Measurements from ENCODE around the gene WASHC2C.
"Not testable (repeated sequence)": the region's sequence is repeated elsewhere in the genome, so short reads cannot be mapped to it uniquely, and the experiment has no call there.

Gene WASHC2C, protein sequence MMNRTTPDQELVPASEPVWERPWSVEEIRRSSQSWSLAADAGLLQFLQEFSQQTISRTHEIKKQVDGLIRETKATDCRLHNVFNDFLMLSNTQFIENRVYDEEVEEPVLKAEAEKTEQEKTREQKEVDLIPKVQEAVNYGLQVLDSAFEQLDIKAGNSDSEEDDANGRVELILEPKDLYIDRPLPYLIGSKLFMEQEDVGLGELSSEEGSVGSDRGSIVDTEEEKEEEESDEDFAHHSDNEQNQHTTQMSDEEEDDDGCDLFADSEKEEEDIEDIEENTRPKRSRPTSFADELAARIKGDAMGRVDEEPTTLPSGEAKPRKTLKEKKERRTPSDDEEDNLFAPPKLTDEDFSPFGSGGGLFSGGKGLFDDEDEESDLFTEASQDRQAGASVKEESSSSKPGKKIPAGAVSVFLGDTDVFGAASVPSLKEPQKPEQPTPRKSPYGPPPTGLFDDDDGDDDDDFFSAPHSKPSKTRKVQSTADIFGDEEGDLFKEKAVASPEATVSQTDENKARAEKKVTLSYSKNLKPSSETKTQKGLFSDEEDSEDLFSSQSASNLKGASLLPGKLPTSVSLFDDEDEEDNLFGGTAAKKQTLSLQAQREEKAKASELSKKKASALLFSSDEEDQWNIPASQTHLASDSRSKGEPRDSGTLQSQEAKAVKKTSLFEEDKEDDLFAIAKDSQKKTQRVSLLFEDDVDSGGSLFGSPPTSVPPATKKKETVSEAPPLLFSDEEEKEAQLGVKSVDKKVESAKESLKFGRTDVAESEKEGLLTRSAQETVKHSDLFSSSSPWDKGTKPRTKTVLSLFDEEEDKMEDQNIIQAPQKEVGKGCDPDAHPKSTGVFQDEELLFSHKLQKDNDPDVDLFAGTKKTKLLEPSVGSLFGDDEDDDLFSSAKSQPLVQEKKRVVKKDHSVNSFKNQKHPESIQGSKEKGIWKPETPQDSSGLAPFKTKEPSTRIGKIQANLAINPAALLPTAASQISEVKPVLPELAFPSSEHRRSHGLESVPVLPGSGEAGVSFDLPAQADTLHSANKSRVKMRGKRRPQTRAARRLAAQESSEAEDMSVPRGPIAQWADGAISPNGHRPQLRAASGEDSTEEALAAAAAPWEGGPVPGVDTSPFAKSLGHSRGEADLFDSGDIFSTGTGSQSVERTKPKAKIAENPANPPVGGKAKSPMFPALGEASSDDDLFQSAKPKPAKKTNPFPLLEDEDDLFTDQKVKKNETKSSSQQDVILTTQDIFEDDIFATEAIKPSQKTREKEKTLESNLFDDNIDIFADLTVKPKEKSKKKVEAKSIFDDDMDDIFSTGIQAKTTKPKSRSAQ (N-terminal part only)

DNA sequence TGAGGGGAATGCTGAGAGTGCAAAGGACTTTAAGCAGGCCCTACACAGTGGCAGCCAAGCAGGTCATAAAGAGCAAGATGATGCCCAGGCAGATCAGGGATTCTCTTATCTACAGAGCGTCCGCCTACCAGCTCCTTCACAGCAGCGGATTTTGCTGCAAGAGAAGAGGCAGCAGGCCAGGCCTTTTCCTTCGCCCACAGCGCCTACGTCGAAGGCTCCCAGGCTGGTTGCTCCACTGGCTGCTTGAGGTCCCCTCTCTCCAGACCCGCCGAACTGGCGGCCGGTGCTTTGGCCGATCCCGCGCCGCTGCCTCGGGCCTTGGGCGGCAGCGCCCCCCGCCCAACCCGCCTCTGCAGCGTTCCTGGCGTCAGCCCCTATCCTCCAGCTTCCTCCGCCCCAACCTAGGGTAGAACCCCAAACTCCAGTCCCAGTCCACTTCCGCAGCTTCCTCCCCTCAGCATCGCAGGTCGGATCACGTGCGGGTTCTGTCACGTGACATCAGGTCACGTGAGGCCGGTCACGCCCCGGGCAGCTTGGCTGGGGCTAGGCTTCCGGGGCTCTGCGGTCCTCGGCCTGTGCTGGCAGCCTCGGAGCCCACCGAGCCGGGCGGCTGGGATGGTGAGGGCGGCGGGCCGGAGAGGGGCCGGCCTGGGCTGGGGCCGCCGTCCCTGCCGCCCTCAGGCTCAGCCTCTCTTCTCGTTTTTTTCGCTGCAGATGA, at the start of gene WASHC2C:
Gene WASHC2C, plus strand, starts transcription at position 564 of the 718 bp plus-strand sequence. Its CDS starts 52 bp downstream, at position 616.
- peak; percentile 84 for DNase-seq

DNA sequence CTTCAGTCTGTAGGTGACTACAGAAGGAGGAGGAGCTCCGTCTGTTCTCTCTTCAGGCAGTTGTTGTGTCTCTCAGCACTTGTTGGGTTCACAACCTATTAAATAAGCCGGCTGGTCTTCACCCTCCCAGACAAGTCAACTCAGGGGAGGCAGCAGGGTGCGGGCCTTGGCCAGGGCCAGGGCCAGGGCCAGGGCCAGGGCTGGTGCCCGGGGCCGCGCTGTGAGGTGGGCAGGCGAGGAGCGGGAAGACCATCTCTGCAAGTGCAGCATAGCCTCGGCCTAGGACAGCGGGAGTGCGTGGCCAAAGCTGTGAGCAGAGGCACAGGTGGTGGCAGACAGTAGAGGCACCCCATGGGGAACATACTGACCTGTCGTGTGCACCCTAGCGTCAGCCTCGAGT, 48.6 kb upstream of the WASHC2C start:
- not testable (repeated sequence) for DNase-seq

DNA sequence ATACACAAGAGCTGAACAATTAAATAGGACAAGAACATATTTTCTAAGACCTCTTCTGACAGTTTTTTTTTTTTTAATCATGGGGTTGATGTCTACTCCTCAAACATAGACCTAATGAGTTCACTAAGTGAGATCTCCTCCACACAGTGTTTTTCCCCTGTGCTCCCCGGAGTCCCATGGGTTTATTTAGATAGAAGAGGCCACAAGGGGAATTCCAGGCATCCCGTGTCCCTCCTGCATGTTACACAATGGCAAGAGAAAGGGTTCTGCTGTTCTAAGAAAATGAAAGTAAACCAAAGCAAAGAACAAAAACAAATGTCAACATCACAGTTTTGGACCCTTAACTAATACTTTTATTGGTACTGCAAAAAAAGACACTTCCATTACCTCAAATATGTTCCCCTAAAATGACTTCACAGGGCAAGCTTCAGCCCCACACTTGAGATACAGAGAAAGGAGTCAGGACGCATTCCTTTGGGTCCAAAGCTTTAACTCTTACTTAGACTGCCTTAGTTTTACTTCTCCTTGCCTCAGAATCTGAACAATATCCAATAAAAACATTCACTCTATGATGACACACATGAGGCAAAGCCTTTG, 16.8 kb upstream of the WASHC2C start:
- DNase-seq, result not testable (repeated sequence)

DNA sequence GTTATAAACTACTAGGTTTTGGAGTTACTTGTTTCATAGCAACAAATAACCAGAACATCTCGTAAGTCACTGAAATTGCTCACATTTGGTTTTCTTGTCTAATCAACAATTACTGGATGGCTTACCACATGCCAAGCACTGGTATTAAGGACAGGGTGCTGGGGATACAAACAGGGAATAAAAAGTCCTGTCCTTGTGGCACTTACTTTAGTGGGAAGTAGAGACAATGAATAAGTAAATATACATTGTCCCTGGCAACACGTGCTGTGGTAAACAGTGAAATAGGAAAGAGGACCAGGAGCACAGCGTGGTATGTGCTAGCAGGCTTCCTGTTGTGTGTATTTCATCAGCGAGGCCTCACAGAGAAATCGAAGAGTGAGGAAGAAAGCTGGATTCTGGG, 15.8 kb upstream of the WASHC2C start:
- not testable (repeated sequence) for DNase-seq

DNA sequence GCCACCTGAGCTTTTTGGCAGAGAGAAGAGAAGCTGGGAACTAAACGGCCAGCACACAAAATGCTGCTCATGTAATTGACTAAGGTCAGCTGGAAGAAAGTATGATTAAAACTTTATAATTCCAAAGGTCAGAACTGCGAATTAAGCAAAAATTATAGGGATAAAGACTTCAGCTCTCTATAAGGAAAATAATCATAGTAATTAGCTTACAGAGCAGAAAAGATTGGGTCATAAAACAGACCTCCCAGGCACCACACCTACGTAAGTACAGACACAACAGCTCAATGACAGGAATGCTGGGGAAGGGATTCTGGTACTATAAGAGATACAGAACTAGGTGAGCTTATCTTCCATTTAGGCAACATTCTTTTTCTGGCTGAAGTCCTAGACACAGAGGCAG, 10.0 kb upstream of the WASHC2C start:
- not testable (repeated sequence) for DNase-seq

DNA sequence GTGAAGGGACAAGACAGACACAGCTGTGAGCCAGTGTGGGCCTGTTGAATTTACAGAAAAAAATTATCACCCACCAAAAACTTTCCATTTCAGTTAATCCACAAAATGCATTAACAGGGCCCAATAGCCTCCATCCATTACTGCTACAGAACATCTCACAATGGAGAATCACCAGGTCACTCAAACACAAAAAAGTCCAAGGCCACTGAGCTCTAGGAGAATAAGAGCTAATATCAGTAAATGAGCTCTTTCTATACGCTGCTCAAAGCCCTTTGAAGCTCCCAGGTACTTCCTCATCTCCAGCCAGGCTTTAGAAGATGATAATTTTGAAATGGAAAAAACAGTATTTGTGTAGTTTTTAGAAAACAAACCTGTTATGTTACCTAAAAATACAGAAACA, 9.4 kb upstream of the WASHC2C start:
- not testable (repeated sequence) for DNase-seq

DNA sequence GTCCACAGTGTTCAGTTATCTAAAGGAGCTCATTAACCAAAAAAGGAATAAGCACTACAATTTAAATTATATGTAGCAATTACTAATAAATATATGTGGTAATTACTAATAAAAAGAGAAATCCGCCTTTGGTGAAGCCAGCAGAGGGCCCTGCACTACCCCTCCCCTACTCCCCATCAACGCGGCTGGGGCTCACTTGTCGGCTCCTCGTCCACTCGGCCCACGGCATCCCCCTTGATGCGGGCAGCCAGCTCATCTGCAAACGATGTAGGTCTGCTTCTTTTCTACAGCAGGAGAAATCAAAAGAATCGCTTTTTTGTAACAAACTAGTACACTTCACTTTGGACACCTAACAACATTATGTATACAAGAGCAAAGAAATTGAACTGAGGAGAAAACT, 5.6 kb upstream of the WASHC2C start:
- DNase-seq, result not testable (repeated sequence)

DNA sequence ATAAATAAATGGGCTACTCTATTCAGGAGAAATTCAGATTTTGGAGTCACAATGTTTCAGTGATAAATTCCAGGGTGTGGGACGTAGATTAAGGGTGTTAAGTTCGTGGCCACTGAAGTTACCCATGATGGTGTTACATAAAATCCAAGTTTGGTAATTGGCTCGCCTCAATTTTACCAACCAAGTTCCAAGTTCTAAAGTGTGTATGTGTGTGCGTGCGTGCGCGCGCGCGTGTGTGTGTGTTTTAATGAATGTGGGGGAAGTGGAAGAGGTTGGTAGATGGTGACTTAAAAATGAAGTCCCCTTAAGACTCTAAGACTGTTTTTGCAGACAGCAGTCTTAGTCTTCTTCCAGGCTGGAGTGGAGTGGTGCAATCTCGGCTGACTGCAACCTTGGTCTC, 3.2 kb upstream of the WASHC2C start:
- not testable (repeated sequence) for DNase-seq

DNA sequence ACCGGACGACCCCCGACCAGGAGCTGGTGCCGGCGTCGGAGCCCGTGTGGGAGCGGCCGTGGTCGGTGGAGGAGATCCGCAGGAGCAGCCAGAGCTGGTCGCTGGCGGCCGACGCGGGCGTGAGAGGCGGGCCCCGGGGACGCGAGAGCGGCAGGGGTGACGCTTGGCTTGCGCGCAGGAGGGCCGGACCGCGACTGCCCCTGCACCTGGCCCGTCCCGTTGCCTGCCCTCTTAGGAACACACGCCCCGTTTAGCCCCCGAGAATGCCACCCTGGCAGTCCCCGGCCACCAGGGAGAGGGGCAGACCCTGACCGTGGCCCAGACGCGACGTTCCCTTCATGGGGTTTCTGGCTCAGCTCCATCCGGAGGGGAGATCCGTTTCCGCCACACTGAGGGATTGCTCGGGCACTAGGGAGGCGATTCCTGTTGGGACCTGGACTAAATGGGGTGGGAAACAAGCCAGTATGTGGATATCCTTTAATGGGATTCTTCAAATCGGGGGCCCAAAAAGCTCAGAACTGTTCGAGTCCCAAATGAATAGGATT, 427 bp downstream of the WASHC2C start:
- not testable (repeated sequence) for DNase-seq

DNA sequence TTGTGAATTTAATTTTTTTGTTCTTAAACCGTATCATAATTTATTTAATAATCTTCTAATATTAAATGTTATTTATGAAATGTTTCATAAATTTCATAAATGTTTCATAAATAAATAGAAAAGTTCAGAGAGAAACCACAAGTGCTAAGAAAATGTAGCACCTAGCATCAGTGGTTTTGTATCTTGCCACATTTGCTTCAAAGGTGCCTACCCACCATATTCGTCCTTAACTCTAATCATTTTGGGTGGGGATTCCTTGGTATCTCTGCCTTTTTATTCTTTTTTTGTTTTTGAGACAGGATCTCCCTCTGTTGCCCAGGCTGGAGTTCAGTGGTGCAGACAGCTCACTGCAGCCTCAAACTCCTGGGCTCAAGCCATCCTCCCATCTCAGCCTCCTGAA, 7.4 kb downstream of the WASHC2C start:
- DNase-seq, result not testable (repeated sequence)

DNA sequence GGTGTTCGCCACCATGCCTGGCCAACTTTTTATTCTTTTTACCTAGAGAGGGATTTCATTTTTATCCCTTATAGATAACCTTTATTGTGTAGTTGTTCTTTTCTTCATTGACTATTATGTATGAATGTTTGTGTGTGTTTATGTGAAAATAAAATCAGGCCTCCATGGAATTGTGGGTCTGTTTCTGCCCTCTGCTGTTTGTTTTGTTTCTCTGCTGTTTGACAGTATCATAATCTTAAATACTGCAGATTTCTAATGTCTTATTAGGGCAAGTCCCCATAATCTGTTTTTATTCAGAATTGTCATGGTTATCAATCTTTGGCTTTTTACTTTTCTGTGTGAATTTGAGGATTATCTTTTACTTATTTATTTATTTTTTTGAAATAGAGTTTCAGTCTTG, 7.8 kb downstream of the WASHC2C start:
- DNase-seq, result not testable (repeated sequence)

DNA sequence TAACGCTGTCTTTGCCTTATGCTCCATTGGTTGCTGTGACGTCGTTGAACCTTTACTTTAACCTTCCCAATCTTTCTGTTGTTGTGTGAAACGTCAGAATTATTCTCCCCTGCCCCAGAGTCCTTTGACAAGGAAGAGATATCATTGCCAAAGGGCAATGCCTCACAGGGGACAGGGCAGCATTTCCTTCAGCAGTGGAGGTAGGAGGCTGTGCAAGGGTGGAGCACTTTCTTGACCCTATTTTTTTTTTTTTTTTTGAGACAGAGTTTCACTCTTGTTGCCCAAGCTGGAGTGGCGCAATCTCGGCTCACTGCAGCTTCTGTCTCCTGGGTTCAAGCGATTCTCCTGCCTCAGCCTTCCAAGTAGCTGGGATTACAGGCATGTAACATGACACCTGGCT, 14.5 kb downstream of the WASHC2C start:
- not testable (repeated sequence) for DNase-seq

DNA sequence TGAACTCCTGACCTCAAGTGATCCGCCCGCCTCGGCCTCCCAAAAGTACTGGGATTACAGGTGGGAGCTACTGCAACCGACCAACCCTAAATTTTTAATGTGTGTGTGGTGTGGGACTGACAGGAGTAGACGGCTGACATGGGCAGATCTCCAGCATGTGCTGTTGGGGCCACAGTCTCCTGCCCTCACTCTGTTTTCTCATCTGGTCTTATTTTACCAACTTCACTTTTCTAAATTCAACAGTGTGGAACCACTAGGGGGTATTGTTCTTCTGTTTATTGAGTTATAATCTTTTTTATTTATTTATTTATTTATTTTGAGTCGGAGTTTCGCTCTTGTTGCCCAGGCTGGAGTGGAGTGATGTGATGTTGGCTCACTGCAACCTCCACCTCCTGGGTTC, 14.9 kb downstream of the WASHC2C start:
- DNase-seq, result not testable (repeated sequence)

DNA sequence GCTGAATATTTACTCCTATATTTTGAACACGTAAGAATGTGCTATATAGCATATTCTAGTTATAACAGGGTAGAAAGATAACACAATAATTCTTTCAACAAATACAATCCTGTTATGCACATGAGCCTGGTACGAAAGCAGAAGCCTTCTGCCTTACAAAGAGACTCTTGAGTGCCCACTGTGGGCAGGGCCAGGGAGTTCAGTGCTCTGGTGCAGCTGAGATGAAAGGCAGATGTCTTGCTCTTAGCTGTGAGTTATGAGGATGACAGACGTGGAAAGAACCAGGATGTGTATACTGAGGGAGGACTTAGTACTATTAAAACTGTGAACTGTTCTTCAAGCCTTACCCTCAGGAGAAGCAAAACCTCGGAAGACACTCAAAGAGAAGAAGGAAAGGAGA, 24.1 kb downstream of the WASHC2C start:
- DNase-seq, result not testable (repeated sequence)

DNA sequence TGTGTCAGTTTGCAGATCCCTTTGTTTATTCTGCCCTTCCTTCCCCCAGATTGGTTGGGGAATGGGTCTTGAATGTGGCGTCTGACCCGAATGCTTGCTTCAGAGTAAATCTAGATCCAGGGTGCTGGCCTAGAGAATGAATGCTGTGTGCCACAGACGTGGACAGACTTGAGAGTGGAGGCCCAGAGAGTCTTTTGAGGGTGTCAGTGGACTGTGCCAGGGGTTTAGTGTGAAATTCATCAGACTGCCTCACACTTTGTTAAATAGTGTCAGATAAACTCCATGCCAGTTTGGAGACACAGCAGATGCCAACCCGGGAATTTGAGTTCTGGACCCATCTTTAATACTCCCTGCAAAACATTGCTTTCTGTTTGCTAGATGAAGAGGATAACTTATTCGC, 25.1 kb downstream of the WASHC2C start:
- not testable (repeated sequence) for DNase-seq

DNA sequence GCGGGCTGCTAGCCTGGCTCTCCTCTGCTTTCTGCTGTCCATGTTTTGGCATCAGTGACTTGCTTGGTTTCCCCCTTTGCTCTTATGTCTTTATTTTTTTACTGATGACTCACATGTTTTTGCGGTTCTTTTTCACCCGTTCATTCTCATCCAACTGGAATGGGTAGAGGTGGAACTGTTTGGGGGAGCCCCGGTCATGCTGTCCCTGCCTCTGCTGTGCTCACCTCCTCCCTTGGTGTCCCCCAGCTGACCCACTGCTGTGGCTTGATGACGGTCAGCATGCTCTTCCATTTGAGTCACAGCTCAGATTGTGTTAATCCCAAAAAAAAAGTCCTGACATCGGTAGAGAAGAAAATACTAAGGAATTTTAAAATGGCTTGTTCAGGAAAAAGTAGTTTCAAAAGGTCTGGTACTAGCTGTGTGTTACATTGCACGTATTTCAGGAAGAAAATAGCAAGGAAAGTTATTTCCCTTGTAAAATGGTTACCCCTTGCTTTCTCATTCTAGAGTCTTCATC, 27.0 kb downstream of the WASHC2C start:
- not testable (repeated sequence) for DNase-seq

DNA sequence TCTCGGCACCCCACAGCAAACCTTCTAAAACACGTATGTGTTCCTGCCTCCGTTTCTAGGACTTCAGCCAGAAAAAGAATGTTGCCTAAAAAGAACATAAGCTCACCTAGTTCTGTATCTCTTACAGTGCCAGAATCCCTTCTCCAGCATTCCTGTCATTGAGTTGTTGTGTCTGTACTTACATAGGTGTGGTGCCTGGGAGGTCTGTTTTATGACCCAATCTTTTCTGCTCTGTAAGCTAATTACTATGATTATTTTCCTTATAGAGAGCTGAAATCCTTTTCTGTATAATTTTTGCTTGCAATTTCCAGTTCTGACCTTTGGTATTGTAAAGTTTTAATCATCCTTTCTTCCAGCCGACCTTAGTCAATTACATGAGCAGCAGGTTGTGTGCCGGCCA, 28.0 kb downstream of the WASHC2C start:
- not testable (repeated sequence) for DNase-seq

DNA sequence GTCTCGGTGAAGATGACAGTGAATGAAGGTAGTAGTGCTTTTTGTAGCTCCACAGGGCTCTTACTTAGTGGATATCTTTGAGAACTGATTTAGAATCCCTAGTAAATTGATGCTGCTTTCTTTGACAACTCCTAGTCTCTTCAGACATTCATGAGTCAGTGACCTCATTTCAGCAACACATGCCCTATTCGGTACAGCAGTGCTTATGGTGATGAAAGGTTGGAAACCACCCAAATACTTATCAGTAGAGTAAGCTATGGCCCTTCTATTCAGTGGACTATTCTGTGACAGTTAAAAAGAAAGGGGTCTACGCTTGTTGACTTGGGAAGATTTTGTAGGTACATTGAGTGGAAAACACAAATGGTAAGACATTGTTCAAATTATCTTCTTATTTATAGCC, 29.0 kb downstream of the WASHC2C start:
- DNase-seq, result not testable (repeated sequence)

DNA sequence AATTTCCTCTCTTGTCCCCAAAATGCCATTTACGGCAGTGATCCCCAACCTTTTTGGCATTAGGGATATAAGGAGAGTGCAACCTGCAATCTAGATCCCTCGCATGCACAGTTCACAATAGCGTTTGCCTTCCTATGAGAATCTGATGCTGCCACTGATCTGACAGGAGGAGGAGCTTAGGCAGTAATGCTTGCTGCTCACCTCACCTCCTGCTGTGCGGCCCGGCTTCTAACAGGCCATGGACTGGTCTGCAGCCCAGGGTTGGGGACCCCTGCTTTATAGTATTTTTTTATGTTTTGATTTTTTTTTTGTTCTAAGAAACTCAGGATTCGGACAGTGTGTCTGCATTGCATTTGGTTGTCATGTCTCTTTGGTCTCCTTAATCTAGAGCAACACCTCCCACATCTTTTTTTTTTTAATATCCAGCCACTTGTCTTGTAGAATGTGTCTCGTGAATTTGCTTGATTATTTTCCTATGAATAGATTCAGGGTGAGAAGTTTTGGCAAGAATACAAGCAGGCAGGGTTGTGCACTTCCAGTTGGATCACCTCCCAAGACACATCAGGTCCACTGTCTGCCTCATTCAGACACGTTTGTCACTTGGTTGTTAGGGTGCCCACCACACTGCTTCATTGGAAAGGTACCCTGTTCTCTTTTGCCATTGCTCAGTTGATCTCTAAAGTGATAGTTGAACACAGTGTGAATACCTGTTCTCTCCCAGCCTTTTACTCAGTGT, 30.8 kb downstream of the WASHC2C start:
- not testable (repeated sequence) for DNase-seq

DNA sequence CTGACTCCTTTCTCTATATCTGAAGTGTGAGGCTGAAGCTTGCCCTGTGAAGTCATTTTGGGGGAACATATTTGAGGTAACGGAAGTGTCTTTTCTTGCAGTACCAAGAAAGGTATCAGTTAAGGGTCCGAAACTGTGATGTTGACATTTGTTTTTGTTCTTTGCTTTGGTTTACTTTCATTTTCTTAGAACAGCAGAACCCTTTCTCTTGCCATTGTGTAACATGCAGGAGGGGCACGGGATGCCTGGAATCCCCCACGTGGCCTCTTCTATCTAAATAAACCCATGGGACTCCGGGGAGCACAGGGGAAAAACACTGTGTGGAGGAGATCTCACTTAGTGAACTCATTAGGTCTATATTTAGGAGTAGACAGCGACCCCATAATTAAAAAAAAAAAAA, 34.6 kb downstream of the WASHC2C start:
- DNase-seq, result not testable (repeated sequence)
